ENCODE data around the gene SH3GL1.

- TF ChIP-seq YY1 (IDR thresholded peaks at IDR 0.05; ENCODE audit: insufficient read depth, insufficient read length) (no peak), ZNF274 (IDR thresholded peaks at IDR 0.05; ENCODE audit: low read depth, low read length) (no peak)
Observed at GRCh38 chr19:4431808-4432674, 31.7 kb upstream of the SH3GL1 start.
